ENCODE results near the gene USH2A.

USH2A gene

GRCh38 chr1:216290074-216290473 lies 133.2 kb downstream of the USH2A start:
- DNase-seq (ENCODE audit: low read depth), result no peak

- no peak for DNase-seq (ENCODE audit: low read depth)
Observed at GRCh38 chr1:216285052-216285451, 138.2 kb downstream of the USH2A start.

DNA sequence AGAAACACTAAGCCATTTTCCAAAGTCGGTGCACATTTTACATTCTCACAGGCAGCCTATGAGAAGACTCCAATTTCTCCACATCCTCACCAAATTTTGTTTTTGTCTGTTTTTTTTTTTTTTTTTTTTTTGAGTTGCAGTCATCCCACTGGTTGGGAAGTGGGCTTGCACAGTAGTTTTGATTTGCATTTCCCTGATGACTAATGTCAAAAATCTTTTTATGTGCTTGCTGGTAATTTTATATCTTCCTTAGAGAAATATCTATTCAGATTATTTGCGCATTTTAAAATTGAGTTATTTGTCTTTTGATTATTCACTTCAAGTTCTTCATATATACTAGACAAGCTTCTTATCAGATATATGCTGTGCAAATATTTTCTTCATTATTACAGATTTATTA lies 141.5 kb downstream of the USH2A start:
- DNase-seq (ENCODE audit: low read depth), result no peak

- no peak for DNase-seq (ENCODE audit: low read depth)
Observed at GRCh38 chr1:216270086-216270773, 153.0 kb downstream of the USH2A start.

GRCh38 chr1:216261631-216262030 lies 161.6 kb downstream of the USH2A start:
- DNase-seq (ENCODE audit: low read depth), result no peak

DNA sequence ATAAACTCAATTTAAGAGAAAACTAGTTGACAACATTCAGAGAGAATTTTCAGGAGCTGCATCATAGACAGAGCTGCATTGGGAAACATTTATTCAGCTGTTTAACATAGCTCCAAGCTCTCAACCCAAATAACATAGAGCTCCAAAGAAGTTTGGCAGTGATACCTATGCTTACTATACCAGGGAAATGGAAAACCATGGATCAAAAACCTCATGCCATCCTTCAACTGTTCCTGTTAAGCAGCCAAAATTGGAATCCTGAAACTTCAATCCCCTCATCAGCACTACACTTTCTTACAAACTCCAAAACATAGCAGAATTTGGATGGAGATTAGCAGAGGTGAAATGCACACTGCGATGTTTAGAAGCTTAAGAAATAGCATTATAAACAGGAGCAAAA lies 164.4 kb downstream of the USH2A start:
- no peak for DNase-seq (ENCODE audit: low read depth)

DNA sequence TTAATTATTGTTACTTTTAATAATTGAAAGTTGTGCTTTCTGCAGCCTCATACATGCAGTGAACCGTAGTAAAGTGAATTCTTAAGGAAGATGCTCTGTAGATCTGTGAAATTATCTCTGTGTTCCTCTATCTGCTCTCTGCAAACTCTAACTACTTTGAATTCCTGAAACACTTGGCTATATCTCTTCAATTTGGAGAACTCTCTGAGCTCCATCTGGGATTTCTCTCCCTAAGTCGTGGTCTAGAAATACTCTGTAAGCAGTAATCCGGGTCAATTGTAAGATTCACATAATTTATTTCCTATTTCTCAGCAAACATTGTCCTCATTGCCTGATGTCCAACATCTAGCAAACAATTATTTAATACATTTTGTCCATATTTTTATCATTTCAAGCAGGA lies 164.9 kb downstream of the USH2A start:
- no peak for DNase-seq (ENCODE audit: low read depth)

DNA sequence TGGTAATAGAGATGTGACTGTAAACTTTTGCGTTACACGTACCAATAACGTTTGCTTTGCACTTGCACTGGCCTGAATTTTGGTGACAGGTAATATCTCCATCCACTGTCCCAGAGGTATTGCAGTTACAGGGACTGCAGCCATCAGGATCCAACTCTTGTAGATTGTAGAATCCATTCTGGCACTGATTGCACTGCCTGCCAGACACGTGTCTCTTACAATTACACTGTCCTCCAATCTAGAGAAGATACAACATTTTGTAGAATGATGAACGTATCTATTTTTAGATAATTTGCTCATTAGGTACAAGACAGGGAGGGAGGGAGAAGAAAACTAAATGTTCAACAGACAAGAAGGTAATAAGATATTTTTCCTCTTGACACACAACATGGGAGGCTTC lies 172.4 kb downstream of the USH2A start:
- DNase-seq (ENCODE audit: low read depth), result no peak

DNA sequence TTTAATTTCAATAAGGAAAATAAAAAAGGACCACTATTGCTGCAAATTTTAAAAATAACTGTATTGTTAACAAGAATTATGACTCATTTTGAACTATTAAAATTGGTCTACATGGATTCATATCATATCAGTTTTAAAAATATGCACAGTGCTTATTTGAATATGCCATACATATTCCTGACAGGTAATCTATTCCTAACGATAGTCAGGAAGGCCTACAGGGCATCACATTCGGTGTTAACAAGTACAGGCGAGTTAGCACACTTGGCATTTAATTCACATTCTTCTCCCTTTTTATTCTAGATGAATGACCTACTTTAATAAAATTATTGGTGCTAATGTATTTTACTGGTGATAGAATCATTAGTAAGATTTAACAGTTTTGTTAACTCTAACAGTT lies 174.6 kb downstream of the USH2A start:
- no peak for DNase-seq (ENCODE audit: low read depth)

GRCh38 chr1:216247937-216248336 lies 175.3 kb downstream of the USH2A start:
- no peak for DNase-seq (ENCODE audit: low read depth)

- DNase-seq (ENCODE audit: low read depth), result no peak
Observed at GRCh38 chr1:216246577-216247203, 176.6 kb downstream of the USH2A start.

DNA sequence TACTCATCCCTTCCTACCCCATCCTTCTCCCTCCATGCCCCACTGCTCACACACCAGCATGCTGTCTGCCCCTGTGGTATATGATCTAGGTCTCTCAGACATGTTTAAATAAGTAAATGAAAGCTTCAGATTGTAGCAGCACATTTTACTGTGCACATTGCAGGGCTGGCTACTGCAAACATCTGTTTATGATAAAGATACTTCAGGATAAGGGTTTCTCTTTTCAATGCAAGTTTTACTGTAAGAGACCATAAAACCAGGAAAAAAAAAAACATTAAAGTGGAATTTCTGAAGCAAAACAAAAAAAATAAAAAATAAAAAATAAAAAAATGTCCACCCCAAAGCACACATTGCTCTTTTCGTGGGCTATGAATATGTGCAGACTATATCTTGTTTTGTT lies 184.4 kb downstream of the USH2A start:
- no peak for DNase-seq (ENCODE audit: low read depth)

GRCh38 chr1:216237927-216238542 lies 185.2 kb downstream of the USH2A start:
- DNase-seq (ENCODE audit: low read depth), result no peak

DNA sequence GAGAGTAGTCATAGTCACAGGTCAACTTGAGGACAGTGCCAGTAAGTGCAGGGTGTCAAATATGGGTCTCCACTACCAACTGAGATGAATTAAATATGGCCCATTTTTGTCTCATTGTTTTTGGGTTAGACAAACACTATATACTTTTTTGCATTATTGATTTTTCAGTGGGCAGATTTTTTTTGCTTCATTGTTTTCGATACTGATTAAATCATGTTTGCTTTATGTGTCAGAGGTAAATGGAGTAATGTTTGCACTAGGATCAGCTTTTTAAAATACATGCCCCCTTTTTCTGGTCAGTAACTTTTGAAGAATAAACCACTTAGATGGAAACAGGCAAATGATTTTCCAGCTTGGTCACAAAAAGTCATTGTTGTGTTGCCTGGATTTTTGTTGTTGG lies 199.0 kb downstream of the USH2A start:
- no peak for DNase-seq (ENCODE audit: low read depth)

DNA sequence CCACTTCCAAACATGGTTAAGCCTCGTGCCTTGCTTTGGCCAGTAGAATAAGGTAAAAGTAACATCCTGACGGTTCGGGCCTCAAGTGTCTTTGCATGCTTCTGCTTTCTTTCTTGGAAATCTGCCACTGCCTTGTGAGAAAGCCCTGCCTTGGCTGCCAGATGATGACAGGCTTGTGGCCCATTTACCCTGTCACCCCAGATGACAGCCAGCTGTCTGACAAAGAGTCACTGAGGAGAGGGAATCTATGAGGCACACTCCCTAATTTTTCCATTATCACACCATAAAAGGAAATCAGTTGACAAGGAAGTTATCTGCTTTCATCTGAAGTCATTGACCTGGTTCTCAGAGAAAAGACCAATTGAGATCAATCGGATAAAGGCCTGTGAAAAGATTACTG lies 199.8 kb downstream of the USH2A start:
- no peak for DNase-seq (ENCODE audit: low read depth)

DNA sequence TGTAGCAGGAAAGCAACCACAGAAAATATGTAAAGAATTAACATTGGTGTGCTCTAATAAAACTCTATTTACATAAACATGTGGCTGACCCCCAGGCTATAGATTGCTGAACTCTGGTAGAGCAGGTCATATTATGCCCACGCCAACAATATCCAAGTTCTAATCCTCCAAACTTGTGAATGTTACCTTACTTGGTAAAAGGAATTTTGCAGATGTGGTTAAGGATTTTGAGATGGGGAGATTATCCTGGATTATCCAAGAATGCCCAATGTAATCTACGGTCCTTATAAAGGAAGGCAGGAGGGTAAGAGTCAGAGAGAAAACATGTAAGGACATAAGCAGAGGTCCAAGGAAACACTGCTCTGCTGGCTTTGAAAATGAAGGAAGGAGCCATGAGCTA lies 201.0 kb downstream of the USH2A start:
- no peak for DNase-seq (ENCODE audit: low read depth)

- DNase-seq (ENCODE audit: low read depth), result no peak
Observed at GRCh38 chr1:216221260-216221700, 202.0 kb downstream of the USH2A start.

DNA sequence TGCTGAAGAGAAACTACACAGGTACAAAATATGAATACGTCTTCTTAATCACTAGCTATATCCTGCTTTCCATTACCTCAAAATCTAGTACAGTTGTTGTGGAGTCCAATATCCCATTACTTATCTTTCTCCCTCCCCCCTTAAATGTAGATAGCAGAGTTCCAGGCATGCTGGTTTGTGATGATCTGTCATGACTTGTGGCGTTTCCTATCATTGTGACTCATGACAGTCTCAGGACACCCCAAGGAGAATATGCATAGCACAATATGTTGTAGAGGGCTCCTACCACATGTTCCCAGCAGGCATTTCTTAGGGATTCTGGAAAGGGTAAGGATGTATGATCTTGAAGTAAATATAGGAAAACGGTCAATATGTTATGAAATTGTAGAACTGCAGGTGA lies 206.9 kb downstream of the USH2A start:
- no peak for DNase-seq (ENCODE audit: low read depth)

DNA sequence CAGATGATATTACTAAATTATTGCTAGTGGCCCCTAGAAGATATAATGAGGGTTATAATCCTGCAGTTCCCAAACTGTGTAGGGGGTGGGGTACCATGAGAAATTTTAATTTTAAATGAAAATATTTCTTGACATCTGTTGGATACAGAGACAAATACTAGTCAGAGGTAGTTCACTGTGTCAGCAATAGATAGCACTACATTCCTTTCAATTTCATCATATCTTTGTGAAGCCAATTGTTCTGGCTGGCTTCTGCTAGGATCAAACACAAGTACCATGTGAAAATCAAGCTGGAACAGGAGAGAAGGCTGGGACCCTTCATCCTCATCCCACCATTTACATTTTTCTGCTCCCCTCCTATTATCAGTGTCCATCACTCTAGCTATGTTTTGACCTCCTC lies 208.1 kb downstream of the USH2A start:
- DNase-seq (ENCODE audit: low read depth), result no peak

DNA sequence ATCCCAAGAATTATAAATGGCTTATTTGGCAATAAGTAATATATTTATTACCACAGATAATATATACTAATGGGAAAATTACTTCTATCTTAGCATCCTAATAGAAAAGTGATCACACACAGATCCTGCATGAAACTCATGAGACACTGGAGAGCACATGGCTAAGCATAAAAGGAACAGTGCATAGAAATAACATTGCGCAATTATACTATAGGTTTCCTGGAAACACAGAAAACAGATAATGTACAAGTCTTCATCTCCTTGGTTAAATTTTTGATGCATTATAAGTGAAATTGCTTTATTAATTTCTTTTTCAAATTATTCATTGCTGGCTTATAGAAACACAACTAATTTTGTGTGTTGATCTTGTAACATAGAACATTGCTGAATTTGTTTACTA lies 210.4 kb downstream of the USH2A start:
- no peak for DNase-seq (ENCODE audit: low read depth)

- no peak for DNase-seq (ENCODE audit: low read depth)
Observed at GRCh38 chr1:216210081-216210480, 213.2 kb downstream of the USH2A start.

DNA sequence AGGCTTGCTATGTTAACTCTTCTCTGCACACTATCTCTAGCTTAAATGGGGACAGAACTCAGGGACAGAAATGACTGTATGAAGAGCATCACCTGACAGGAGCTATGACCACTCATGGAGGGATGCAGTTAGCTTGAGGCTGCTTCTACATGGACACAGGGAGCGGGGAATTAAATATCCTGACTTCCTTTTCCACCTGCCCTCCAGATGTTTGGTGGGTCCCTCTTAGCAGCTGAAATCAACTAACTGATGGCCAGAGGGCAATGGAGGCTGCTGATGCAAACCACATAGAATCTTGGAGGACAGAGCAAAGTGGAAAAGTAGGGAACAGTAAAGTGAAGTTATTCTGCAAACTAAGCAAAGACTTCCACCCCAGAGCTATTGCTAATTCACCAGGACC lies 214.1 kb downstream of the USH2A start:
- no peak for DNase-seq (ENCODE audit: low read depth)

GRCh38 chr1:216207154-216207553 lies 216.1 kb downstream of the USH2A start:
- DNase-seq (ENCODE audit: low read depth), result no peak

- DNase-seq (ENCODE audit: low read depth), result no peak
Observed at GRCh38 chr1:216205176-216205575, 218.1 kb downstream of the USH2A start.
